Putamen (tissue), 1 donor: ENCODE data around the gene CEBPE.

Source experiments
- DNase-seq: peaks from one replicate; pipeline ENCODE4 v3.0.0-alpha.2; 2016; ENCODE audit warnings: low spot score

Gene CEBPE

DNA sequence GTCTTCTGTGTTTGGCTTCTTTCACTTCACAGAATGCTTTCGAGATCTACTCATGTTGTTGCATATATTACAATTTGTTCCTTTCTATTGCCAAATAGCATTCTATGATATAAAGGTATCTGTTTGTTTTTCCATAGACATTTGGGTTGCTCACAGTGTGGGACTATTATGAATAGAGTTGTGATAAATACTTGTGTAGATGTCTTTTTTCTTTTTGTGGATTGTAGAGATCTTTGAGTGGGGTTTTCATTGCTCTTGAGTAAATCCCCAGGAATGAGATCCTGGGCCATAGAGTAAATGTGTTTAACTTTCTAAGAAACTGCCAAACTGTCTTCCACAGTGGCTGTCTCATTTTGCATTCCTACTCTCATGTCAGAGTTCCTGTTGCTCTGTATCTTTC lies 24.9 kb upstream of the CEBPE start:
- no peak for DNase-seq

DNA sequence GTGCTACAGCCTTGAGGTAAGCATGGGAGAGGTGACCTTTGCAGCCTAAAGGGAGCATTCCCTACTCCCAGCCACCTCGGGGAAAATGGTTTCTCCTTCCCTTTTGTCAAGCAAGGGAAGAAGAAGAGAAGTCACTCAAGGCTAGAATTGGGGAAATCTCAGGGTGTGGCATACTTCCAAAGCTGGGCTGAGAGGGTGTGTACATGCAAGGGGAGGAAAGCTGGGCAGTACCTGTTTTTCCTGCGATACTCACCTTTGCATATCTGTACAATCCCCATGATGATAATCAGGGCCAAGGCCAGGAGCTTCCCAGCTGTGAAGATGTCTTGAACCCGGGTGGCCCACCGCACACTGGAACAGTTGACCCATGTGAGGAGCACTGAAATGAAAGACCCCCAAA lies 23.8 kb upstream of the CEBPE start:
- no peak for DNase-seq

DNA sequence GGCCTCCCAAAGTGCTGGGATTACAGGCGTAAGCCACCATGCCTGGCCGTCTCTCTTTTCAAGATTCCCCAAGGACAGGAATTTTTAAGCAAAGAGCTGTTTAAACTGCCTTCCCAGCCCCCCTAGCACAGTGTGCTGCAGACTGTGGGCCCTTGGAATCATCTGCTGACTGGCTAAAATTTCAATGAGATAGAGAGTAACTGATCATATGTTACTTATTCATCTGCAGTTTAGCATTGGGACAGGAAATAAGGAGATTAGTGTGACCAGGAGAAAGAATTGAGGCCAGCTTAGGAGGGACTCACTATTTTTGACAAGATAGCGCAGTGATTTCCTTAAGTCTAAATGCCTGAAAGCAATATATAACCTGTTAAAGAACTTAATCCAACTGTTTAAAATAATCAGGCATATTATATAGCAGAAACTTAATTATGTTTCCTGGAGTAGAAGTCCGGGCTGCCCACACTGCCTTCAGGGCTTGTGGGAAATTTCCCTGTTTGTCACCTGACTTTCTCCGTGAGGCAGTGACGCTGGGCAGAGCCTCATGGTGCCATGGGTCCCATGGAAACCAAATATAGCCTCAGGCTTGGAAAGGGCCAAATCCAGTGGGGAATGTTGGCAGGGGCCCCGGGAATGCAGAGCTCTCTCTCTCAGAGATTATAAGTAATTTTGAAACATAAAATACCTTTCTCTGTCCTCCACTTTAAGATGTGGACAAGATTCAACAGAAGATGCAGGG lies 22.8 kb upstream of the CEBPE start:
- DNase-seq: no peak

DNA sequence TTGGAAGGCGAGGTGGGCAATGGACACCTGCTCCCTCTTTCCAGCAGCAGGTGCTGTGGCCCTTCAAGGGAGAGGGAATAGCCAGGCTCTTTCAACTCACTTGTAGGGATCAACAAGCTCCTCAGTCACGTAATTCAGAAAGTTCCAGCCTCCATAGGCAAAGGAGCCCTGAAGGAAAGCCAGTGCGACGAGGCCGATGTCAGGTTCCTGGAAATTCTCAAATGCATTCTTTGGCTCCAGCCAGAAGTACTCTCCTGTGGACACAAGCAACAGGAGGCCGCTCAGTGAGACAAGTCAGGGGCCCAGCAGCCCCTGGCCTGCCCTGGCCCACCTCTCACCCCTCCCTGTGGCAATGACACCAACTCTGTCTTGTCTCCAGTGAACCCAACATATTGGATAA lies 21.3 kb upstream of the CEBPE start:
- DNase-seq: no peak

DNA sequence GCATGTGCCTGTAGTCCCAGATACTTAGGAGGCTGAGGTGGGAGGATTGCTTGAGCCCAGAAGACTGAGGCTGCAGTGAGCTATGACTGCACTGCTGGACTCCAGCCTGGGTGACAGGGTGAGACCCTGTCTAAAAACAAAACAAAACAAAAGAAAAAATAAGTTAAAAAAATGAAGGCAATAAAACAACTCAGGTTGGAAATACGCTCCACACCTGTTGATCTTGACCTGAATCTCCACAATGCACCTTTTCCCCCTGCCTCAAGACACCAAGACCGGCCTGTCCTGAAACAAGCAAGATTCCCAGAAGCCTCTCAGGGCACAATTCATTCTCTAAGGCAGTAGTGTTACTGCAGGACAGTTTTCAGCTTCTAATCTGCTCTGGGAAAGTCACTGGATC lies 20.8 kb upstream of the CEBPE start:
- DNase-seq: no peak

DNA sequence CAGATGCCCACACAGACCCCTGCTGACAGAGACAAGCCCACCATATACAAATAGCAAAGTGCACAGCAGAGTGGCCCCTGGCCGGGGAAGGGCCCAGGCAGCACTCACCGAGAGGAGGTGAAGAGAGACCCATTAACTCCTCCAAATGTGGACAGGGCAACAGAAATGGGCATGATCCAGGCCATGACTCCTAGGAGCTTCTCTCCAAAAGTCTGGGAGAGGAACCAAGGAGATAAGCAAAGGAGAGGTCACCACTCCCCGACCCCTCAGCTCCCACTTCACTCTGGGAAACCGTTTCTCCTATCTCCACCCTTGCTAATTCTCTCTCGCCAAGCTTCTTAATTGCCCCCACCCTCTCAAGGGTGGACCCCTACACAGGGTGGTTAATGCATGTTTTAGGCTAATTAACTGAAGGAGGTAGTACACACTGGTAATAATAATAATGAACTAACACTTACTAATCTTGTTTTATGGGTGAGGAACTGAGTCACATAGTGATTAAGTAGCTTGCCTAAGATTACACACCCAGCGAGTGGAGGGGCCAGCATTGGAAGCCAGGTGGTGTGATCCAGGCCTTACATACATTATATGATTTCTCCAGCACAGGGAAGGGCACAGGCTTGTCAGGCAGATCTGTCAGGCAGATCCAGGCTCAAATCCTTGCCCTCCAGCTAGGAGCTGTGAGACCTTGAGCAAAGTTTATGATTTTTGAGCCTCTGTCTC lies 18.9 kb upstream of the CEBPE start:
- DNase-seq: no peak

DNA sequence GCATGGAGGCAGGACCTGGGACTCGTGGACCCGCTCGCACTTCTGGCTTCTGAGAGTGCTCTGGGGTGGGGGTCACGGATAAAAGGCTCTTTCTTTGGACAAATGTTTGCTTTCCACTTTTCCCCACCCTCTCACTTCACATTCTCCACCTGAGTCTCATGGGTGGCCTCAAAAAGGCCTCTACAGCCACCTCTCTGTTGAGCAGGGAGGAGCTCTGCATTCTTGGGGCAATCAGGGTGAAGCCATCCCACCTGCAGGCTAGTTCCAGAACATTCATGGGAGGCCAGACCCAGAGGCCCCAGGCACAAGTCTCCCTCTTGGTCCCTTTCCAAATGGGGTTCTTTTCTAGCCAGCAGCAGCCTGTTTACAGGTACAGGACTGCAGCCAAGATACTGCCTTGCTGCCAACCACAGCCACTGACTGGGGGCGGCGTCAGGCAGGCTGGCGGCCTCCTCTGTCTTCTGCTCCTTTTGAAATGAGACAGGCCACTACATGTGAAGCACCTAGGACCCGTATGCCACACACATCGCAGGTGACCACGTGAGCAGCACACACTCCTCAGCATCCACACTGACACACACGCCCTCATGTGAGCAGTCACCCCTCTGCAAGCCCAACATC lies 18.2 kb upstream of the CEBPE start:
- no peak for DNase-seq

DNA sequence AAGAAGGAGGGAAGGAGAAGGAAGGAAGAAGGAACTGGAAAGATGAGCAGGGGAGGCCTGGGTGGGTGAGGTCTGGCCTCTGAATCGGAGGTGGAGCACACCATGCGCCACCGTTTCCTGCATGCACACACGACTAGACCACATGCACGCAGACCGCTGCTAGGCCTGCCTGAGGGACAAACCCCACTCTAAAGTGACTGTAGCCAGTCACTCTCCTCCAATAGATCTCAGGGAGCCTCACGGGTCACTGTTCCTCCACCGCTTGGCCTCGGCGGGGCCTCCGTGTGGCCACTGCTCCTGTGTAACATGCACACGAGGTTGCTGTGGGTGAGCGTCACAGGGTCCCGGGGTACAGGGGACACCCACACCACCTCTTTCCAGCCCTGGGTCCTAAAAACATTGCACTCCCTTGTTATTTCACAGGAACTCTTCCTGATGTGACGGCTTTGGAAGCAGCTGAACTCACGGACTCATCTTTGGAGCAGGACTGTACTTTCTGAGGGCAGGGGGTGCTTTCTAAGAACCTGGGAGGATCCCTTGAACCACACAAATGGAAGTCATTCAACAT lies 17.6 kb upstream of the CEBPE start:
- no peak for DNase-seq

DNA sequence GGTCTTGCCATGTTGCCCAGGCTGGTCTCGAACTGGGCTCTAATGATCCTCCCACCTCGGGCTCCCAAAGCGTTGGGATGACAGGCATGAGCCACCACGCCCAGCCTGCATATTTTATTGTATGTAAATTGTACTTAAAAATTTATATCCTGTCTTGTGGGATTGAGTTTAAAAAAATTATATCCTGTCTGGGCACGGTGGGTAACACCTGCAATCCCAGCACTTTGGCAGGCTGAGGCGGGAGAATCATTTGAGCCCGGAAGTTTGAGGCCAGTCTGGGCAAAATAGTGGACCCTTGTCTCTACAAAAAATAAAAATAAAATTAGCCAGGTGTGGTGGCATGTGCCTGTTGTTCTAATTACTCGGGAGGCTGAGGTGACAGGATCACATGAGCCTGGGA lies 13.9 kb upstream of the CEBPE start:
- DNase-seq: no peak

DNA sequence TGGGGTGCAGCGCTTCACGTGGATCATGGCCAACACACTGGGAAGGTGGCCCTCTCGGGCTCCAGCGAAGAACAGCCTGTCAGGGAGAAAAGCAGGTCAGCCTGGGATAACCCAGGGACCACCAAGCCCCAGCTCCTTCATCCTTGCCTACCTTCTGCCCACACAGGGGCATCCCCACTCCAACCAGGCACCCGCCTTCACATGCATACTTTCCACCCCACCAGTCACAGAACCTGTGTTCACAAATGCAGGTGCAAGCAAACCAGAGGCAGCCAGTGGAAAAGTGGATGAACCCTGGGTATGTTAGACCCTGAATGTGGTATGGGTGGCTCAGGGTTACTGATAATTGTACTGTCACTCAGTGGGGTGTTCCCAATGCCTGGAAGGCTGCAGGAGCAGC lies 12.4 kb upstream of the CEBPE start:
- DNase-seq: no peak

DNA sequence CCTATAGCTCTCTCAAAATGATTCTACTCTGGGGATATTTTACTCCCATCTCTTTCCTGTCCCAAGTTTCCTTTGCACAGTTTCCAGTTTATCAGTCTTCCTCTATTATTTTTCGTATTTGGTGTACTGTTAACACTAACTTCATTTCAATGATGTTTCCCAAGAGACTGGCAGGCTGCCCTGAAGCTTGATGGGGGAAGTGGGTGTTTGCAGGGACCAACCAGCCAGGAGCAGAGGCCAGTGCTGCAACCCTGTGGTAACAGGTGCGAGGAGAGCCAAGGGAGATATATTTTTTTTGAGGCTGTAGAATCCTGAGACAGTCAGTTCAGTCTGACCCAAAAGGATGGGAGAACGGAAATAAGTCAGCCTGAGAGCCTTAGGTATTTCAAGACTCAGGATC lies 11.8 kb upstream of the CEBPE start:
- DNase-seq: no peak

DNA sequence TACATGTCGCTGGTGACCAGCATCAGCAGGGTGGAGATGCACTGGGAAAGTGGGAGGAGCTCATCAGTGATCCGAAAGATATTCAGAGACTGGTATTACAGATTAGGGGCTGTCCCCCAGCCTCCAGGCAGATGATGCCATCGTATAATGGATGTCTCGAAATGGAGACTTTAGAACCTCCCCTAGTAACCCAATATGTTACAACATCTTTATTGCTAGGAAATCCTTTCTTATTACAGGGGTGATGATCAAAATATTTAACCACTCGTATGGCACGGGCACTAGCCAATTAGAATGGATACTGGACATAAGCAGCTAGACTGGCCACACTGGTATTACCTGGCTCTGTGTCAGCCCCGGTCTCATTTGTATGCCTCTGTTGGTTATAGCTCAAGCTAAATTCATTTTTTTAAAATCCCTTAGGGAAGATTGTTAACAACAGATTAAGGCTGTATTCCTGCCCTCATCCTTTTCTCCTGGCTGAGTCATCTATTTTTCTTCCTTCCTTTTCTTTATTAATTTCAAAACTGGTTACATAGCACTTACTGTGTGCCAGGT lies 10.8 kb upstream of the CEBPE start:
- DNase-seq: no peak

DNA sequence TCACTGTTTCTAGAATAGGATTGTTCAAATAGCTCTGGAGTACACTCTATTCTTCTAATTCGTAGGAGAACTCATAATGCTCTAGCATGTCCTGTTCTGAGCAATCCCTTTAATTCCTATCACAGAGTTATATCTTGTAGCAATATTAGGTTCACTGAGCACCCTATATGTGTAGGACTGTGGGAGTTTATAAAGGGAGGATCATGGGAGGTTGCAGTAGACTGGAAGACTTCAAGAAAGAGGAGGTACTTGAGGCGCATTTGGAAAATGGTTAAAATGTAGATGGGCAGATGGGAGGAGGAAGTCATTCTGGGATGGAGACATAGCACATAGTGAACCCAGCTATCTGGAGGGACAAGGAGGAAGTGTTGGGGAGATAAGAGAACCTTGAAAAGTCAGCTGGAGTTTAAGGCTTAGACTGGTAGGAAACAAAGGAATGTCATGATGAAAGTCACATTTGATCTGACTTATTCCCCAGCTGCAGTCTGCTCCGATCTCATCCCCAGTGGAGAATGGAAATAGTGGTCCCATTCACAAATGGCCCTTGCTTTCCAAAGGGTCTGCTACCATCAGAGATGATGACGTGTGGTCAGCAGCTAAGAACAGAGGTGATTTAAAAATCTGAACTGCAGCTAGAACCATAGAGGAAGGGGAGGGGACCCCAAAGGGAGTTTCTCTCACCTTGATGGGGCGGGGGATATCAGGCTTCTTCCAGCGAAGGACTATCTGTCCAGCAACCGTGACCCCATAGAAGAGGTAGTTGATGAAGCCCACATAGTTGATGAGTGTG lies 10.1 kb upstream of the CEBPE start:
- DNase-seq: no peak

DNA sequence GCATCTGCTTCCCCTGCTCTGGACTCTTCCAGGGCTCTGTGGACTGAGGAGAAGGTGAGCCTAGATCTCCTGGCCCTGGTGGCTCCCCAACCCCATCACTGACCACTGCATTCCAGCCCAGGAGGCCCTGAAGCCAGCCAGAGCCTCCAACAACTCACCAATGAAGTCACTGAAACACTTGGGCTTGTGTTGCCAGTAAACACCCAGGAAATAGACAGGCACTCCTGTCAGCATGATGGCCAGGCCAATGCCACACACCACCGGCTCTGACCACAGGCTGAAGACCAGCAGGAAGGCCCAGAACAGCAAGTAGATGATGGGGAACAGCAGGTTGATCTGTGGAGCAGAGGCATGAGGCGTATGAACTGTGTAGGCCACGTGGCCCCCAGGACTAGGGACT lies 8.8 kb upstream of the CEBPE start:
- DNase-seq: no peak

DNA sequence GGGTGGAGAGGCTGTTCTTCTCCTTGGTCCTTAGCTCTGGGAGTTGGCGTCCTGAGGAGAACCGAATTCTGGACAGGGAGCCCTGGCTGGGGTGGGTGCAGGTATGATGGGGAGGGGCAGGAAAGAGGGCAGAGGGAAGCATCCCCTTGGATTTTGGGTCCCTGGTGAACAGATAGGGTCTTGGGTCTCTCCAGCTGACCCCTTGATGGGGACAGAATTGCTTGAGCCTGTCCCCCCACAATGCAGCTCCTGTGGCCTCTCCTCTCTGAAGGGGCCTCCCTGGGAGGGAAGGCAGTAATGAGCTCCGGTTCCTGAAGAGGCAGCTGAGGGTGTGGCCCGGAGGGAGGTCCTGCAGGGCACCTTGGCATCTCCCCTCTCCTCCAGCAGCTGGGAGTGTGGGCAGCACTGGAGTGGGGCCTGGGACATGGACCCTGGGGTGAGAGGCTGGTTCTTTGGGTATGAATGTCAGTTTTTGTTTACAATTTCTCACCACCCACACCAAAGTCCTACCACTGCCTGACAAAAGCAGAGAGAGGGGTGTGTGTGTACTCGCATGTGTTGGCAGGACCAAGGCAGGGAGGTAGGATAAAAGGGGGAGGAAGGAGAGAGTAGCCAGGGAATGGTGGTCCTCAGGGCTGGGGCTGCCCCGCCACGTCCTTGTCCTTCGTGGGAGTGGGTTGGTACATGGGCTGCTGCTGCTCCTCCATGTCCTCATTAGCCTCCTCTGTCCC lies 7.7 kb upstream of the CEBPE start:
- DNase-seq: no peak

DNA sequence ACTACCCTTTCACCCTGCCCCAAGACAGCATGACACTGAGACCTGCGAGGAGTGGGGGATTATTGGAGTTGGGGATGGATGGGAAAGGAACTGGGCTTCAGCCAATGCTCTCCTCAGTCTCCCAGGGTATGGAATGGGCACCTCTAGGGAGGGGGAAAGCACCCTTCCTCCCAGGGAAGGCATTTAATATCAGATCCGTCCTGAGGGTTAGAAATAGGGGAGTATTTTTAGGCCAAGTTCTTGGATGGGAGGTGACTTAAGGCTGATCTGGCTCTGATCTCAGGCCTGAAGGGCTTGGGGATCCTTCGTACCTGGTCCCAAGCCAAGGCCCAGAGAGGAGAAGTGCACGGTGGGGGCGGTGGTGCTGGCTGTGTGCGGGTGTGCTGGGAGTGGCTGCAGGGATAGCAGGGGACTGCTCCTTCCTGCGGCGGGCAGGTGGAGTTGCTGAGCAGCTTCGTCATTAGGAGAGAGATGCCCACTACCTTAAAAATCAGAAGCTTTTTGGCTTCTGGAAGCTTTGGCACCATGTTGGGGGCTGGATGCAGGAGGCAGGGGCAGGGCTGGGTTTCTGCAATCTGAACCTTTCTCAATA lies 7.0 kb upstream of the CEBPE start:
- no peak for DNase-seq

DNA sequence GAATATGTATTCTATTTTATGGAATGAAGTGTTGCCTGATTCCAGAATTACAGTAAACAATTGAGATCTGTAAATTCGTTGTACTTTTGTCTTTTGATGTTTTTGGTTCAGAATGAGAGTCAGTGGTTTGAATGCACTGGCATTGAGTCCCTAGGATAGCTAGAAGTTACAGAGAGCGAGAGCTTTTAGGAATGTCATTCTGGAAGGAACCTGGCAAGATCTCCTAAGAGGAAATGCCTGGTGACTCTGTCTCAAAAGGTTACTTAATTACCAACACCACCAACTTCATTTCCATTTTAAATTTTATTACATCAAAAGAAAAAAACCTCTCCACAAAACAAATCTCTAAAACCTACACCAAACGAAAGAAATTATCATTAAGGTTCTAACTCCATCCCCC lies 6.0 kb upstream of the CEBPE start:
- DNase-seq: no peak

DNA sequence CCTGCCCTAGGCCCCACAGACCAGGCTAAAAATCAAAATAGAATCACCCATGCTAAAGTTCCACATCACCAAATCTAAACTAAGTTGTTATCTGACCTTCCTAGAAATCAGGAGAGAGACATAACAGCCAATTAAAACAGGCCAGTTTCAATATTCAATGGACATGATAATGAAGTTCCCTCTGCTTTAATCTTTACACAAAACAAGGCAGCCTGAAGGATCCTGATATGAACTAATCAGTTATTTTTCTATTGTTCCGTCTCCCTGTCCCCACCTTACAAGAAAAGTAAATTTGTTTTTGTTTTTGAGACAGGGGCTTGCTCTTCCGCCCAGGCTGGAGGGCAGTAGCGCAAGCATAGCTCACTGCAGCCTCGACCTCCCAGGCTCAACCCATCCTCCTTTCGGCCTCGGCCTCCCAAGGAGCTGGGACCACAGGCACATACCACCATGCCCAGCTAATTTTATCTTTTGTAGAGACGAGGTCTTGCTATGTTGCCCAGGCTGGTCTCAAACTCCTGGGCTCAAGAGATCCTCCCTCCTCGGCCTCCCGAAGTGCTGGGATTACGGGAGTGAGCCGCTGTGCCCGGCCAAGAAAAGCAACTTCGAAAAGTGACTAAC lies 5.4 kb upstream of the CEBPE start:
- DNase-seq: no peak

DNA sequence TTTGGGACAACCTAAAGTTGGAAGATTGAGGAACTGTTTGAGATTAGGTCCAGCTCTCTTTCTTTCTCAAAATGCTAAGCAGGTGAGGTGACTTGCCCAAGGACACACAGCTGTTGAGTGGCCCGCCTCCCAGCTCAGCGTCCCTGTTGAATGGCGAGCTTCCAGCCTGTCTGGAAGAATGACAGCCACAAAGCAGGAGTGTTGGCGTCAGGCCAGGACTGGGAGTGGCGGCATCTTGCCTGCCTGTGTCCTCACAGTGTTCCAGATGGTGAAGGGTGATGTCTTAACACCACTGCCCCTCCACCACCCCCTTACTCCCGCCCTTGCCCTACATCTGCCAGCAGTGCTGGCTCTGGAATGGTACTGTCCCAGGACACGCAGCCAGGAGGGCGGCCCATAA lies 4.4 kb upstream of the CEBPE start:
- DNase-seq: no peak

DNA sequence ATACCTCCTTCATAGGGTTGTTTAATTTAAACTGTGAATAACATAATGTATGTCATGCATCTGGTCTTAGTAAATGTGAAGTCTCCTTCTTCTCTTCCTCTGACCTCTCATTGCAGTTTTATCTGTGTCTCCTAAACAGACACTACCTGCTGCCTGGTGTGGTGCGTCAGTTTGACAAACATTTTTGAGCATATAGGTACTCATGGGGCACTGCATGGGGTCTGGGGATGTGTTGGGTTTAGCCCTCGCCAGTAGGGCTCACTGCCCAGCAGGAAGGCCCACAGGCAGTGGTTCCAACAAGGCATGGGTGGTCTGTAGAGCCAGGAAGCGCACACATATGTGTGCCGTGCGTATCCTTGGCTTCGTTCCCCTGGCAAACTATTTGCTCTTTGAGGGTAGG lies 3.0 kb upstream of the CEBPE start:
- no peak for DNase-seq
